Measurements from ENCODE around the gene MT3.

MT3 gene

DNA sequence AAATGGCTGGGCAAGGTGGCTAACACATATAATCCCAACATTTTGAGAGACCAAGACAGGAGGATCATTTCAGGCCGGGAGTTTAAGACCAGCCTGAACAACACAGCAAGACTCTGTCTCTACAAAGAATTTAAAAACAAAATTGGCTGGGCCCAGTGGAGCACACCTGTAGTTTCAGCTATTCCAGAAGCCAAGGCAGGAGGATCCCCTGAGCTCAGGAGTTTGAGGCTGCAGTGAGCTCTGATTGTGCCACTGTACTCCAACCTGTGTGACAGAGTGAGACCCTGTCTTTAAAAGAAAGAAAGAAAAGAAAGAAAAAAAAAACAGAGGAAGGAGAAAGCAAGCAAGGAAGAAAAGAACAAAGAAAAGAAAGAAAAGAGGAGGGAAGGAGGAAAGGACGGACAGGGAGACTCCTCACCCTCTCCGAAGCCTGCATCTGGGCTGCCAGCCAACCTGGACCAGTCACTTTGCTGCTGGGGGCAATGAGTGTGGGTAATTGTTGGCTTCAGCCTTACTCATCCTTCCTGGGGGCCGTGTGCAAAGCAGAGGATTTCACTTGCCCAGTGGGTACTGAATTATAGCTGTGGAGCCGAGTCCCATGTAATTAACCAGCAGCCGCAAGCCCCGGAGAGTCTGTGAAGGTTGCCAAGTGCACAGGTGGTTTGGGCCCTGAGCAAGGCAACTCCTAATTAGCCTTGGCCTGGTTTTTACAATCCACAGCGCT, 31.1 kb upstream of the MT3 start (continued):
- TF ChIP-seq, protein P1, sequence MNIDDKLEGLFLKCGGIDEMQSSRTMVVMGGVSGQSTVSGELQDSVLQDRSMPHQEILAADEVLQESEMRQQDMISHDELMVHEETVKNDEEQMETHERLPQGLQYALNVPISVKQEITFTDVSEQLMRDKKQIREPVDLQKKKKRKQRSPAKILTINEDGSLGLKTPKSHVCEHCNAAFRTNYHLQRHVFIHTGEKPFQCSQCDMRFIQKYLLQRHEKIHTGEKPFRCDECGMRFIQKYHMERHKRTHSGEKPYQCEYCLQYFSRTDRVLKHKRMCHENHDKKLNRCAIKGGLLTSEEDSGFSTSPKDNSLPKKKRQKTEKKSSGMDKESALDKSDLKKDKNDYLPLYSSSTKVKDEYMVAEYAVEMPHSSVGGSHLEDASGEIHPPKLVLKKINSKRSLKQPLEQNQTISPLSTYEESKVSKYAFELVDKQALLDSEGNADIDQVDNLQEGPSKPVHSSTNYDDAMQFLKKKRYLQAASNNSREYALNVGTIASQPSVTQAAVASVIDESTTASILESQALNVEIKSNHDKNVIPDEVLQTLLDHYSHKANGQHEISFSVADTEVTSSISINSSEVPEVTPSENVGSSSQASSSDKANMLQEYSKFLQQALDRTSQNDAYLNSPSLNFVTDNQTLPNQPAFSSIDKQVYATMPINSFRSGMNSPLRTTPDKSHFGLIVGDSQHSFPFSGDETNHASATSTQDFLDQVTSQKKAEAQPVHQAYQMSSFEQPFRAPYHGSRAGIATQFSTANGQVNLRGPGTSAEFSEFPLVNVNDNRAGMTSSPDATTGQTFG (tag by site-specific recombination; IDR thresholded peaks at IDR 0.05; ENCODE audit: borderline replicate concordance): no peak
- TF ChIP-seq ZNF560 (tag by site-specific recombination; IDR thresholded peaks at IDR 0.05; ENCODE audit: borderline replicate concordance) (no peak), ZNF433 (tag by site-specific recombination; IDR thresholded peaks at IDR 0.05; ENCODE audit: low read depth) (no peak), GLIS1 (tag by site-specific recombination; IDR thresholded peaks at IDR 0.05) (peak; percentile 87), GLI2 (tag by site-specific recombination; IDR thresholded peaks at IDR 0.05; ENCODE audit: borderline replicate concordance, low read depth) (no peak), ZNF335 (tag by site-specific recombination; conservative IDR thresholded peaks at IDR 0.05) (no peak), ZNF214 (tag by site-specific recombination; IDR thresholded peaks at IDR 0.05; ENCODE audit: borderline replicate concordance) (no peak), ZNF302 (tag by site-specific recombination; IDR thresholded peaks at IDR 0.05; ENCODE audit: low read depth) (no peak), ZNF76 (tag by site-specific recombination; IDR thresholded peaks at IDR 0.05; ENCODE audit: borderline replicate concordance, low read depth) (no peak; the same call in 1 of the 2 replicates), ZNF585B (tag by site-specific recombination; IDR thresholded peaks at IDR 0.05) (no peak), ZNF510 (tag by site-specific recombination; IDR thresholded peaks at IDR 0.05; ENCODE audit: insufficient replicate concordance) (no peak), ZBTB48 (tag by site-specific recombination; IDR thresholded peaks at IDR 0.05) (peak; percentile 64; the same call in 1 of the 2 replicates), OVOL3 (tag by site-specific recombination; IDR thresholded peaks at IDR 0.05) (no peak), ZNF341 (tag by site-specific recombination; IDR thresholded peaks at IDR 0.05; ENCODE audit: low read depth) (no peak), SCRT2 (tag by site-specific recombination; IDR thresholded peaks at IDR 0.05) (peak; percentile 74), ZNF311 (tag by site-specific recombination; IDR thresholded peaks at IDR 0.05; ENCODE audit: borderline replicate concordance) (no peak), ZNF248 (tag by site-specific recombination; IDR thresholded peaks at IDR 0.05) (no peak), ZNF354C (tag by site-specific recombination; IDR thresholded peaks at IDR 0.05; ENCODE audit: borderline replicate concordance, low read depth) (no peak), SP7 (tag by site-specific recombination; IDR thresholded peaks at IDR 0.05) (peak; percentile 99), ZNF571 (tag by site-specific recombination; IDR thresholded peaks at IDR 0.05) (no peak), YY1 (tag by site-specific recombination; IDR thresholded peaks at IDR 0.05) (no peak), ZNF121 (tag by site-specific recombination; IDR thresholded peaks at IDR 0.05) (no peak), ZXDB (tag by site-specific recombination; IDR thresholded peaks at IDR 0.05) (no peak), ZNF624 (tag by site-specific recombination; IDR thresholded peaks at IDR 0.05) (no peak), ZNF549 (tag by site-specific recombination; IDR thresholded peaks at IDR 0.05) (no peak), ZNF184 (tag by site-specific recombination; IDR thresholded peaks at IDR 0.05) (no peak), ZNF837 (tag by site-specific recombination; IDR thresholded peaks at IDR 0.05) (no peak)
- TF ChIP-seq, protein P2, sequence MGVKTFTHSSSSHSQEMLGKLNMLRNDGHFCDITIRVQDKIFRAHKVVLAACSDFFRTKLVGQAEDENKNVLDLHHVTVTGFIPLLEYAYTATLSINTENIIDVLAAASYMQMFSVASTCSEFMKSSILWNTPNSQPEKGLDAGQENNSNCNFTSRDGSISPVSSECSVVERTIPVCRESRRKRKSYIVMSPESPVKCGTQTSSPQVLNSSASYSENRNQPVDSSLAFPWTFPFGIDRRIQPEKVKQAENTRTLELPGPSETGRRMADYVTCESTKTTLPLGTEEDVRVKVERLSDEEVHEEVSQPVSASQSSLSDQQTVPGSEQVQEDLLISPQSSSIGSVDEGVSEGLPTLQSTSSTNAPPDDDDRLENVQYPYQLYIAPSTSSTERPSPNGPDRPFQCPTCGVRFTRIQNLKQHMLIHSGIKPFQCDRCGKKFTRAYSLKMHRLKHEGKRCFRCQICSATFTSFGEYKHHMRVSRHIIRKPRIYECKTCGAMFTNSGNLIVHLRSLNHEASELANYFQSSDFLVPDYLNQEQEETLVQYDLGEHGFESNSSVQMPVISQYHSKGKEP (tag by site-specific recombination; IDR thresholded peaks at IDR 0.05): no peak
- TF ChIP-seq, protein P3, sequence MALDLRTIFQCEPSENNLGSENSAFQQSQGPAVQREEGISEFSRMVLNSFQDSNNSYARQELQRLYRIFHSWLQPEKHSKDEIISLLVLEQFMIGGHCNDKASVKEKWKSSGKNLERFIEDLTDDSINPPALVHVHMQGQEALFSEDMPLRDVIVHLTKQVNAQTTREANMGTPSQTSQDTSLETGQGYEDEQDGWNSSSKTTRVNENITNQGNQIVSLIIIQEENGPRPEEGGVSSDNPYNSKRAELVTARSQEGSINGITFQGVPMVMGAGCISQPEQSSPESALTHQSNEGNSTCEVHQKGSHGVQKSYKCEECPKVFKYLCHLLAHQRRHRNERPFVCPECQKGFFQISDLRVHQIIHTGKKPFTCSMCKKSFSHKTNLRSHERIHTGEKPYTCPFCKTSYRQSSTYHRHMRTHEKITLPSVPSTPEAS (tag by site-specific recombination; IDR thresholded peaks at IDR 0.05): no peak
- TF ChIP-seq, protein P4, sequence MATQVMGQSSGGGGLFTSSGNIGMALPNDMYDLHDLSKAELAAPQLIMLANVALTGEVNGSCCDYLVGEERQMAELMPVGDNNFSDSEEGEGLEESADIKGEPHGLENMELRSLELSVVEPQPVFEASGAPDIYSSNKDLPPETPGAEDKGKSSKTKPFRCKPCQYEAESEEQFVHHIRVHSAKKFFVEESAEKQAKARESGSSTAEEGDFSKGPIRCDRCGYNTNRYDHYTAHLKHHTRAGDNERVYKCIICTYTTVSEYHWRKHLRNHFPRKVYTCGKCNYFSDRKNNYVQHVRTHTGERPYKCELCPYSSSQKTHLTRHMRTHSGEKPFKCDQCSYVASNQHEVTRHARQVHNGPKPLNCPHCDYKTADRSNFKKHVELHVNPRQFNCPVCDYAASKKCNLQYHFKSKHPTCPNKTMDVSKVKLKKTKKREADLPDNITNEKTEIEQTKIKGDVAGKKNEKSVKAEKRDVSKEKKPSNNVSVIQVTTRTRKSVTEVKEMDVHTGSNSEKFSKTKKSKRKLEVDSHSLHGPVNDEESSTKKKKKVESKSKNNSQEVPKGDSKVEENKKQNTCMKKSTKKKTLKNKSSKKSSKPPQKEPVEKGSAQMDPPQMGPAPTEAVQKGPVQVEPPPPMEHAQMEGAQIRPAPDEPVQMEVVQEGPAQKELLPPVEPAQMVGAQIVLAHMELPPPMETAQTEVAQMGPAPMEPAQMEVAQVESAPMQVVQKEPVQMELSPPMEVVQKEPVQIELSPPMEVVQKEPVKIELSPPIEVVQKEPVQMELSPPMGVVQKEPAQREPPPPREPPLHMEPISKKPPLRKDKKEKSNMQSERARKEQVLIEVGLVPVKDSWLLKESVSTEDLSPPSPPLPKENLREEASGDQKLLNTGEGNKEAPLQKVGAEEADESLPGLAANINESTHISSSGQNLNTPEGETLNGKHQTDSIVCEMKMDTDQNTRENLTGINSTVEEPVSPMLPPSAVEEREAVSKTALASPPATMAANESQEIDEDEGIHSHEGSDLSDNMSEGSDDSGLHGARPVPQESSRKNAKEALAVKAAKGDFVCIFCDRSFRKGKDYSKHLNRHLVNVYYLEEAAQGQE (tag by site-specific recombination; IDR thresholded peaks at IDR 0.05): no peak
- TF ChIP-seq, protein P5, sequence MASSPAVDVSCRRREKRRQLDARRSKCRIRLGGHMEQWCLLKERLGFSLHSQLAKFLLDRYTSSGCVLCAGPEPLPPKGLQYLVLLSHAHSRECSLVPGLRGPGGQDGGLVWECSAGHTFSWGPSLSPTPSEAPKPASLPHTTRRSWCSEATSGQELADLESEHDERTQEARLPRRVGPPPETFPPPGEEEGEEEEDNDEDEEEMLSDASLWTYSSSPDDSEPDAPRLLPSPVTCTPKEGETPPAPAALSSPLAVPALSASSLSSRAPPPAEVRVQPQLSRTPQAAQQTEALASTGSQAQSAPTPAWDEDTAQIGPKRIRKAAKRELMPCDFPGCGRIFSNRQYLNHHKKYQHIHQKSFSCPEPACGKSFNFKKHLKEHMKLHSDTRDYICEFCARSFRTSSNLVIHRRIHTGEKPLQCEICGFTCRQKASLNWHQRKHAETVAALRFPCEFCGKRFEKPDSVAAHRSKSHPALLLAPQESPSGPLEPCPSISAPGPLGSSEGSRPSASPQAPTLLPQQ (tag by site-specific recombination; IDR thresholded peaks at IDR 0.05): no peak

All from HEK293 (cell line).